K562 (cell line): ENCODE measurements around the gene VEGFA. TPM values are rescaled to one million over a fixed set of nuclear protein-coding genes. Genes with fewer than 3 reads are reported as not detected.

ENCODE experiments used
- CTCF ChIP-seq, 3 experiments: IDR thresholded peaks in 2 of 3; conservative IDR thresholded peaks in 1 of 3; 2 replicates each; pipeline ENCODE4 v1.5.1; 2011 to 2012; ENCODE audit warnings: low read length in 3 of 3, mild to moderate bottlenecking in 3 of 3, control low read depth in 2 of 3, improper control_type of control experiment in 1 of 3, inconsistent platforms in 1 of 3, low read depth in 1 of 3, mixed read lengths in 1 of 3, moderate library complexity in 1 of 3; ENCODE audit not compliant: insufficient read depth in 2 of 3
- CTCFL ChIP-seq: IDR thresholded peaks from 2 replicates; pipeline ENCODE4 v1.6.1; 2011; ENCODE audit warnings: borderline replicate concordance, low read depth, mild to moderate bottlenecking, moderate library complexity, low read length; ENCODE audit not compliant: insufficient read depth, poor library complexity, severe bottlenecking
- ETS1 ChIP-seq: conservative IDR thresholded peaks from 2 replicates; pipeline ENCODE4 v1.6.1; 2011; ENCODE audit warnings: low read depth, mild to moderate bottlenecking, low read length; ENCODE audit not compliant: control insufficient read depth
- ETV5 ChIP-seq: sonication (generic); formaldehyde crosslinking; IDR thresholded peaks from 2 replicates; pipeline ENCODE4 v1.4.0; 2020; ENCODE audit warnings: low read depth, mild to moderate bottlenecking, missing genetic modification reagents
- GATA2 ChIP-seq: sonication (generic); formaldehyde crosslinking; IDR thresholded peaks from 2 replicates; pipeline ENCODE4 v1.4.0; 2020; ENCODE audit warnings: mild to moderate bottlenecking, missing genetic modification reagents
- HDAC1 ChIP-seq, 2 experiments: fragments of 450-650 bp; IDR thresholded peaks; 2 replicates each; pipeline ENCODE4 v1.6.1; 2016 to 2017; ENCODE audit warnings: inconsistent platforms in 1 of 2, mild to moderate bottlenecking in 1 of 2, moderate library complexity in 1 of 2
- HOXB6 ChIP-seq: fragments of 250-450 bp; sonication (Bioruptor Pico); IDR thresholded peaks from 2 replicates; pipeline ENCODE4 v1.5.1; 2022; ENCODE audit warnings: mild to moderate bottlenecking, borderline replicate concordance
- KAT8 ChIP-seq: fragments of 450-650 bp; IDR thresholded peaks from 2 replicates; pipeline ENCODE4 v1.6.1; 2016; ENCODE audit warnings: low read depth, mild to moderate bottlenecking
- KDM1A ChIP-seq, 2 experiments: fragments of 450-650 bp; IDR thresholded peaks; 2 replicates each; pipeline ENCODE4 v1.6.1; 2016; ENCODE audit warnings: mild to moderate bottlenecking in 2 of 2
- KDM2B ChIP-seq: fragments of 250-450 bp; sonication (Bioruptor Pico); IDR thresholded peaks from 2 replicates; pipeline ENCODE4 v1.8.0; 2021; ENCODE audit warnings: mild to moderate bottlenecking, moderate library complexity
- SP1 ChIP-seq: sonication (generic); formaldehyde crosslinking; IDR thresholded peaks from 2 replicates; pipeline ENCODE4 v1.8.1; 2022; ENCODE audit warnings: mild to moderate bottlenecking, missing genetic modification reagents
- STAT6 ChIP-seq: sonication (generic); formaldehyde crosslinking; IDR thresholded peaks from 2 replicates; pipeline ENCODE4 v1.8.1; 2023; ENCODE audit warnings: mild to moderate bottlenecking, missing genetic modification reagents
- TCF15 ChIP-seq: fragments of 250-450 bp; sonication (Bioruptor Pico); IDR thresholded peaks from 2 replicates; pipeline ENCODE4 v1.8.0; 2022; ENCODE audit warnings: moderate library complexity, mild to moderate bottlenecking, inconsistent platforms
- TFAP4 ChIP-seq: sonication (generic); formaldehyde crosslinking; IDR thresholded peaks from 2 replicates; pipeline ENCODE4 v1.8.0; 2022; ENCODE audit warnings: missing genetic modification reagents, mild to moderate bottlenecking, moderate library complexity, borderline replicate concordance
- ZNF224 ChIP-seq: sonication (generic); formaldehyde crosslinking; IDR thresholded peaks from 2 replicates; pipeline ENCODE4 v1.8.0; 2022; ENCODE audit warnings: mild to moderate bottlenecking, missing genetic modification reagents
- polyA plus RNA-seq, 8 experiments: library from polyadenylated mRNA; depleted of rRNA in 4 of 8; stranded (reverse) in 5 of 8; unstranded in 3 of 8; fragments of >200 nt; fragmentation: Nextera tagmentation in 2 of 8; fragmentation: Illumina TruSeq in 1 of 8; extraction: Ambion mirVana in 2 of 8; extraction: Trizol in 1 of 8; gene quantifications; 2 replicates each; pipeline versions ENCODE4 v1.2.1 to v1.2.3, GENCODE V29; 2011 to 2014; ENCODE audit warnings: inconsistent platforms in 1 of 8, missing spikeins in 1 of 8
- total RNA-seq, 7 experiments: library from RNA; depleted of rRNA in 6 of 7; stranded (reverse); fragments of >200 nt in 6 of 7; fragmentation: Illumina TruSeq in 2 of 7; extraction: Trizol in 2 of 7; gene quantifications; 2 replicates each; pipeline versions ENCODE4 v1.2.1 to v1.2.3, GENCODE V29; 2011 to 2021; ENCODE audit warnings: low replicate concordance in 1 of 7

VEGFA gene
- total and polyA plus RNA-seq, 9 of the 15 experiments (the other 6 are each of a cell fraction or from before 2014, with no cell fraction given) = 14.0 to 271 (median 124) TPM

GRCh38 chr6:43774776-43775534 is 4.9 kb downstream of the VEGFA start (continued):
- TF ChIP-seq SP1 (CRISPR knock-in tag) = peak; percentile 94
- peak; percentile 71 for TF ChIP-seq TFAP4 (CRISPR knock-in tag)
- no peak for TF ChIP-seq KAT8
- no peak for TF ChIP-seq HOXB6 (CRISPR knock-in tag)
- no peak for TF ChIP-seq KDM1A (IDR thresholded peaks at IDR 0.05)
- 0 out of 2 replicates have a peak, but pooled peaks have one; percentile 62 for TF ChIP-seq ZNF224 (CRISPR knock-in tag)
- no peak for TF ChIP-seq GATA2
- TF ChIP-seq ETS1 = no peak
- TF ChIP-seq HDAC1 (IDR thresholded peaks at IDR 0.05) = peak in 1 of 2 experiments; percentile 63; a peak in 1 of 4 replicates
- no peak for TF ChIP-seq ETV5 (CRISPR knock-in tag)
- no peak for TF ChIP-seq CTCFL
- TF ChIP-seq TCF15 (CRISPR knock-in tag) = no peak
- TF ChIP-seq STAT6 (CRISPR knock-in tag) = no peak
- TF ChIP-seq CTCF (IDR thresholded peaks at IDR 0.05 in 2 of 3, conservative IDR thresholded peaks at IDR 0.05 in 1 of 3; ENCODE audit: insufficient read depth in 2 of 3, low read depth in 1 of 3, low read length in 3 of 3) = peak; percentile 88 to 93 (median 92)
- TF ChIP-seq KDM2B (CRISPR knock-in tag) = no peak
